ENCODE results near the gene SLC27A1.

SLC27A1 gene

GRCh38 chr19:17519967-17520366 lies 49.6 kb downstream of the SLC27A1 start:
- Histone ChIP-seq H3K9me3 (ENCODE audit: severe bottlenecking) (peaks cover 11% of the 10 kb centered on the region), H3K27me3 (ENCODE audit: insufficient read depth, low read depth, severe bottlenecking) (no peaks in the 10 kb centered on the region), H3K27ac (no peak overlapping the region), H3K36me3 (peaks cover 7% of the 10 kb centered on the region), H3K4me3 (ENCODE audit: low read depth, low read length) (no peak overlapping the region)
- TF ChIP-seq CTCF (IDR thresholded peaks at IDR 0.05; ENCODE audit: low read depth, low read length): no peak
- DNase-seq: no peak

- no peaks in the 10 kb centered on the region for H3K27me3 ChIP-seq (ENCODE audit: insufficient read depth, low read depth, severe bottlenecking)
- no peak for TF ChIP-seq CTCF (IDR thresholded peaks at IDR 0.05; ENCODE audit: low read depth, low read length)
- H3K36me3 ChIP-seq: peaks cover 7% of the 10 kb centered on the region
- no peak overlapping the region for H3K27ac ChIP-seq
- H3K4me3 ChIP-seq (ENCODE audit: low read depth, low read length): no peak overlapping the region
- H3K9me3 ChIP-seq (ENCODE audit: severe bottlenecking): peaks cover 11% of the 10 kb centered on the region
- DNase-seq: no peak
These were observed 50.5 kb downstream of the SLC27A1 start for GRCh38 chr19:17520865-17521264.

- Histone ChIP-seq H3K4me3 (ENCODE audit: low read depth, low read length) (no peak overlapping the region), H3K27me3 (ENCODE audit: insufficient read depth, low read depth, severe bottlenecking) (no peaks in the 10 kb centered on the region), H3K9me3 (ENCODE audit: severe bottlenecking) (no peaks in the 10 kb centered on the region), H3K27ac (no peak overlapping the region), H3K36me3 (no peaks in the 10 kb centered on the region; the same call in 1 of the 2 replicates)
- no peak for DNase-seq
- TF ChIP-seq CTCF (IDR thresholded peaks at IDR 0.05; ENCODE audit: low read depth, low read length): no peak
These were observed 52.9 kb downstream of the SLC27A1 start for GRCh38 chr19:17522988-17523872.

GRCh38 chr19:17524651-17525050 lies 54.3 kb downstream of the SLC27A1 start:
- Histone ChIP-seq H3K9me3 (ENCODE audit: severe bottlenecking) (no peaks in the 10 kb centered on the region), H3K36me3 (no peaks in the 10 kb centered on the region), H3K27me3 (ENCODE audit: insufficient read depth, low read depth, severe bottlenecking) (no peaks in the 10 kb centered on the region), H3K4me3 (ENCODE audit: low read depth, low read length) (no peak overlapping the region), H3K27ac (no peak overlapping the region)
- no peak for TF ChIP-seq CTCF (IDR thresholded peaks at IDR 0.05; ENCODE audit: low read depth, low read length)
- DNase-seq: no peak

- no peak overlapping the region for H3K4me3 ChIP-seq (ENCODE audit: low read depth, low read length)
- TF ChIP-seq CTCF (IDR thresholded peaks at IDR 0.05; ENCODE audit: low read depth, low read length): no peak
- DNase-seq: no peak
- H3K27me3 ChIP-seq (ENCODE audit: insufficient read depth, low read depth, severe bottlenecking): no peaks in the 10 kb centered on the region
- no peaks in the 10 kb centered on the region for H3K36me3 ChIP-seq
- no peak overlapping the region for H3K27ac ChIP-seq
- no peaks in the 10 kb centered on the region for H3K9me3 ChIP-seq (ENCODE audit: severe bottlenecking)
These were observed 54.8 kb downstream of the SLC27A1 start for GRCh38 chr19:17525141-17525540.
